GM18508 (cell line): ENCODE results near the gene CROCC.

Experiments
- ATAC-seq: cut with Tn5 transposase; IDR thresholded peaks from one replicate; pipeline ENCODE4 v1.9.1; 2021; ENCODE audit warnings: moderate number of reproducible peaks; ENCODE audit not compliant: insufficient read depth, unreplicated experiment

Gene CROCC

DNA sequence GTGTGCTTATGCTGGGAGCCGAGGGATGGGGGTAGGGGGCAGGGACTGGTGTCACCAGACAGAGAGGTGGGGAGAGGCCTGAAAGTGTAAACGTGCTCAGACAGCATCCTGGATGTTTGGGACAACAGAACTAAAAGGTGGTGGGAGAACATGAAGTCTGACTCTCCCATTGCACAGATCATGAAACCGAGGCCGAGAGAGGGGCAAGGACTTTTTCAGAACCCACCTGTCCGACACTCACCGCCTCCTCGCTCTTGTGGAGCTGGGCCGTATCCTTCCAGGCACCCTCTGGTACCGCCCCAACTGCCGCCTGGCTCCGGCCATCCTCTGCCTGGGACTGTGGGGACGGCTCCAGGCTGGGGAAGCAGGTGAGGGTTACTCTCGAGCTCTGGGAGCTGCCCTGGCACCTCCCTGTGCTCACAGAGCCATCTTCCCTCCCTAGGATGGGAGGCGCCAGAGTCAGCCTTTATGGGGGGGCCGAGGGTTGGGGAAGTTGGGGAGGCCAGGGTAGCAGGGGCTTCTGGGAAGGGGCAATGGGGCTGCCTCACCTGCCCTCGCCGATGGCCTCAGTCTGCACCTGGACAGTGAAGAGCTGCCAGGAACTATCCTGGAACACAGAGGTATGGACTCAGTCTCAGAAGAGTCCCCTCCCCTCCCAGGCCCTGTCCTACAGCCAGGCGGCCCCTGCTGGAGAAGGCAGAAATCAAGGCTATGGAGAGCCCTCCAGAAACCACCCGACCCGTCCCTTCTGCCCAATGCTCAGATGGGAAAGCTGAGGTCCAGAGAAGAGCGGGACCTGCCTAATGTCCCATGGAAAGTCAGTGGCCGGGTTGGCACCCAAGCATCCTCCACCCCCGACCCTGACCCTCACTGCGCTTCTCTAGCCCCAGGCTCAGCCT is 83.0 kb downstream of the CROCC start:
- no peak for ATAC-seq

DNA sequence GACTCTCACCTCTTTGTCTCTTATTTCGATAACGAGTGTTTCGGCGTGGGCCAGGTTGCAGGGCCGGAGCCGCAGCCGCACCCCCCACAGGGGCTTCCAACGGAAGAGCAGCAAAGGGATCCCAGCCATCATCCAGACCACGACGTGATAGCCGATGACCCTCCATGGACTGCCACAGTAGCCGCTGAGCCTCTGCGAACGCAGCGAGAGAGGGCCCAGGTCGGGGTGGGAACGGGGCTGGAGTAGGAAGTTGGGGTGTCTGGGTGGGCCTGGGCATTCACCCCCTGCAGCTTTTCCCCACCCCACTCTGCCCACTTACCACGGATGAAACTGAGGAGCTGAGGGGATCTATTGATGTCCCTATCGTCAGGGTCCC is 83.6 kb downstream of the CROCC start:
- no peak for ATAC-seq

DNA sequence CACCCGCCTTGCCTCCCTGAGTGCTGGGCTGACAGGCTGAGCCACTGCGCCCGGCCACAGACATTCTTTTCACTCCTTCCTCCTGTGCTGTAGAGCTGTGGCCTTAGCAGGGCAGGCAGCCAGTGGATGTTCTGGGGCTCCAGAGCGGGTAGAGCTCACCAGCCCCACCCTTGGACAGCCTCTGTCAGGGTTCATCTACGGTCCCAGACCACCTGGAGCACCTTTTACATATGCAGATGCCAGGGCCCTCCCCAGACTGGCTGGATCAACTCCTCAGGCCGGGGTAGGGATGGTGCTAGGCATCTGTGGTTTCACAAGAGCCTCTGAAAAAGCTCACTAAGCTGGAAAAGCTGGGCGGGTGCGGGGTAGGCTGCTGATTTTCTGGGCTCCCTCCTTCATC is 85.4 kb downstream of the CROCC start:
- no peak for ATAC-seq

DNA sequence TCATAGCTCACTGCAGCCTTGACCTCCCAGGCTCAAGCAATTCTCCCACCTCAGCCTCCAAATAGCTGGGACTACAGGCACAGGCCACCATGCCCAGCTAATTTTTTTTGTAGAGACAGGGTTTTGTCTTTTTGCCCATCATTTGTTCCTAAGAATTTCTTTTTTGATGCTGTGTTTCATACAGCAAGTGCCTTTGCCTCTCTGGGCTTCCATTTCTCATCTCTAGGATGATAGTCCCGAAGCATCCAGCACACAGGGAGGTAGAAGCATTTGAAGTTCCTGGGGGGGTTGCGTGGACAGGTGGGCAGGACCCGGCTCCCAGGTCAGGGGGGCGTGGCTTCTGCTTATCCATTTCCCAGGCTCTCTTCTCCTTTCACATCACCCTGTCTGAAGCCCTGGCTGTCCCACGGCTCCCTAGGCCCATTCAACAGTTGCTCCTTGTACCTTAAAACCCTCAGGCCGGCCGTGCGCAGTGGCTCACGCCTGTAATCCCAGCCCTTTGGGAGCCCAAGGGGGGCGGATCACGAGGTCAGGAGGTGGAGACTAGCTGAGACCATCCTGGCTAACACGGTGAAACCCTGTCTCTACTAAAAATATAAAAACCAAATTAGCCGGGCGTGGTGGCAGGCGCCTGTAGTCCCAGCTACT is 86.6 kb downstream of the CROCC start:
- ATAC-seq, result no peak

DNA sequence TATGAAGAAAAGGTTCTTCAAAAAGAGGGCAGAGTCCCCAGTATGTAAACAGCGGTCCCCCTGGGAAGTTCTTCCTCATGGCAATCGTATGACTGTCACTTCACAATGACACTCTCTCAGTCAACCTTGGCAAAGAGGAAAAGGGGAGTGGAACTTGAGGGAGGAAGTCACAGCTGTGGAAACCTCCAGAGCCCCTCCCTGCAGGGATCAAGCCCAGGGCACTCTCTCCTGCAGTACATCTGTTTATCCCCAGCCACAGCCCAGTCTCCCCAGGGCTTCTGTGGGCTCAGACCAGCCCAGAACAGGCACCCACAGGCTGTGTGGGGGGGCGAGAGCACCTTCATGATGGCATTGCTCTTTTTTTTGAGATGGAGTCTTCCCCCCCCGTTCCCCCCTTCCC is 88.0 kb downstream of the CROCC start:
- ATAC-seq, result no peak

DNA sequence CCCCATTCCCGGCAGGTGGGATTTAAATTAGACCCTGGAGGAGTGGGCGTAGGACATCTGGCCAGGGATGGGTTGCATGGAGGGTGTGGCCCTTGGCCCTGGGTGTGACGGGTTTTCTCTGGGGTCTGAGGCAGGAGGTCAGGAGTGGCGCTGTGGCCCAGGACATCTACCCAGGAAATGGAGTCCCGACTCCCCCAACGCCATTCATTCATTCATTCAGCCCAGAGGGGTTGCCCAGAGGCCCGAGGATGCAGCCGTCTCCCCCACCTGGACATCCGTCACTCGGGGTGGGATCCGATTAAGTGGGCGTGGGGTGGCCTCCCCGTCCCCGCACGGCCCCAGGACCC is 89.3 kb downstream of the CROCC start:
- no peak for ATAC-seq

DNA sequence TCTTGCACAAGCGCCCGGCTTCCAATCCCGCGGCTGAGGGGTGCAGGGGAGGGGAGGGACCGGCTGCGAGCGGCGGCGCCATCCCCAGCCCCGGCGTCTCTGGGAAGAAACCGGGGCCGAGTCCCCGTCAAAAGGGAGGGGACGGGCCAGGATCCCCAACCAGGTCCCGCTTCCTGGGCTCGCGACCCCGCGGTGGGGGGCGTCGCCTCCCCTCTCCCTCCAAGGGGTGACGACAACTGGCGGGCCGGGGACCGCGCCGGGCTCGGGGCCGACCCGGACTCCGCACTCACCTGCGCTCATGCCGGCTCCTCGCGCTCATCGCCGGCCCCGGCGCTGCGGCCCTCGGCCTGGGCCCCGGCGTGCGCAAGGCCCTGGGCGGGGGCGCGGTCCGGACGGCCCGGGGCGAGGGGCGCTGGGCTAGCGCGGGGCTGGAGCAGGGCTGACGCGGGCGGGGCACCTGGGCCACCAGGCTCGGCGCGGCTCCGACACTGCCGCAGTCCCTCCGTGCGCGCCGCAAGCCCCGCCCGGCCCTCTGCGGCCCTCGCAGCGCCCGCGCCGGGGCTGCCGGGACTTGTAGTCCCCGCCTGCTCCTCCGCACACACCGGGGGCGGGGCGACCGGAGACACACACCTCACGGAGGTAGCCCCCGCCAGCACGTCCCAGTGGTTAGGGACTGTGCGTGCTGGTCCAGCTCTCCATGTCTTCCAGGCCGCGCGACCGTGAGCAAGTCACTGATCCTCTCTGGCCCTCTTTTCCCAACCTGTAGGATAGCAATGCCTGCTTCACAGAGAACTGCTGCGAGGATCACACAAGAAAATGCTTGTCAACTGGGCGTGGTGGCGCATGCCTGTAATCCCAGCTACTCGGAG is 89.9 kb downstream of the CROCC start, which contains the start of gene ATP13A2:
ATP13A2 (minus strand) TSS at position 490 of the 869 bp plus-strand sequence; CDS start at position 300, 190 bp downstream.
- ATAC-seq, result no peak

DNA sequence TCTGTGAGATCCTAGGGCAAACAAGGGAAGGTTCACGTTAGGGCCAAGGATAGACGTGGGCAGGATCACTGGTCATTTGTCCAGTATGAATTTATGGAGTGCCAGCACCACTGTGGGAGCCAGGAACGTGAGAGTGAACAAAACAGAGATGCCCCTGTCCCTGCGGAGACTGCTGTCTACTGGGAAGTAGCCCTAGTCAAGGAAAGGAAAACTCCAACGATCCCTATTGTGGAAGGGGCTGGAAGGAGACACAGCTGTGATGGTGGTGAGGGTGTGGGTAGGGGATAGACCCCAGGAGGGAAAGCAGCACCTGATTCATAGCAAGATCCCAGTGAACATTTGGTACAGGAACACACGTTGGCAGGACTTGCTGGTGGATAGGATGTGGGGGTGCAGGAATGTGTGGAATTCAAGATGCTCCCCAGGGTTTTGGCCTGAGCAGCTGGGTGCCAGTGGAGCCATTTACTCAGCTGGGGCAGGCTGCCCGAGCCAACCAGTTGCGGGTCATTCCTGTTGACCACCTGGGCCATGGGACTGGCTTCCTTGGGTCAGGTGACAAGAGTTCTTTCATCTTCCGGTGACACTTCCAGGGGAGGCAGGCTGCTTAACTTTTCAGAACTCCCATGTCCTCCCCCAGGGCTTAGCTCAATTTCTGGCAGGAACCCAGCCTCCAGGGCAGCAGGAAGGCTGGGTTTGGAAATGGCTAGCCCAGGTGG is 91.2 kb downstream of the CROCC start:
- no peak for ATAC-seq

DNA sequence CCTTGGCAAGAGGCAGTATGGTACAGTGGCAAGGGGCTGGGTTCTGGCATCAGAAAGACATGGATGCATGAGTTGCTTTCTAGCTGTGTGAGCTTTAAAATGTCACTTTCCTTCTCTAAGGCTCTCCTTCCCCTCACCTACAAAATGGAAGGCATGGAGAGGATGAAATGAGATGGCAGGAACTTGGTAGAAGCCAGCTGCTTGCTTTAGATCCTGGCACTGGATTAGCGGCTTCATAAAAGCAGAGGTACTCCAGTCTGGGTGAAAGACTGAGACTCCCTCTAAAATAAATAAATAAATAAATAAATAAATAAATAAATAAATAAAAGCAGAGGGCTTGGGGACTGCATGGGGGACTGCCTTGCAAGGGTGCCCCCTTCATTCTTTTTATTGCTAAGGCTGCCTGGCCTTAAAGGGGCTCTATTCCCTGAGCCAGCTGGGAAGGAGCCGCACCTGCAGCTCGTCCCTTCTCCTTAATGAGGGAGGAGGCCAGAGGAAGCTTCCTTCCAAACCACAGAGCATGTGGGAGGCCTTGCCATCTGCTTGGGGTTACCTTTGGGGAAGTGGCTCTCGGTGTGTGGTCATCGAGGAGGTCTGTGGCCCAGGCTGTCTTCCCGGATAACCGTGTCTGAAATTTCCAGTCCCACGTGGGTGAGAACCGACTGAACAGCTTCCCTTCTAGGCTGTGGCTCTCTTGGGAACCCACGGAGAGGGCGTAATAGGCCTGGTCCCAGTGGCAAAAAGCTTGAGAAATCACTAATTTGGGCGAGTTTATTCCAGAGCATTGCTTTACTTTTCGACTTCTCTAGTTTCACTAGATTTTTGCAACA is 92.0 kb downstream of the CROCC start:
- no peak for ATAC-seq

DNA sequence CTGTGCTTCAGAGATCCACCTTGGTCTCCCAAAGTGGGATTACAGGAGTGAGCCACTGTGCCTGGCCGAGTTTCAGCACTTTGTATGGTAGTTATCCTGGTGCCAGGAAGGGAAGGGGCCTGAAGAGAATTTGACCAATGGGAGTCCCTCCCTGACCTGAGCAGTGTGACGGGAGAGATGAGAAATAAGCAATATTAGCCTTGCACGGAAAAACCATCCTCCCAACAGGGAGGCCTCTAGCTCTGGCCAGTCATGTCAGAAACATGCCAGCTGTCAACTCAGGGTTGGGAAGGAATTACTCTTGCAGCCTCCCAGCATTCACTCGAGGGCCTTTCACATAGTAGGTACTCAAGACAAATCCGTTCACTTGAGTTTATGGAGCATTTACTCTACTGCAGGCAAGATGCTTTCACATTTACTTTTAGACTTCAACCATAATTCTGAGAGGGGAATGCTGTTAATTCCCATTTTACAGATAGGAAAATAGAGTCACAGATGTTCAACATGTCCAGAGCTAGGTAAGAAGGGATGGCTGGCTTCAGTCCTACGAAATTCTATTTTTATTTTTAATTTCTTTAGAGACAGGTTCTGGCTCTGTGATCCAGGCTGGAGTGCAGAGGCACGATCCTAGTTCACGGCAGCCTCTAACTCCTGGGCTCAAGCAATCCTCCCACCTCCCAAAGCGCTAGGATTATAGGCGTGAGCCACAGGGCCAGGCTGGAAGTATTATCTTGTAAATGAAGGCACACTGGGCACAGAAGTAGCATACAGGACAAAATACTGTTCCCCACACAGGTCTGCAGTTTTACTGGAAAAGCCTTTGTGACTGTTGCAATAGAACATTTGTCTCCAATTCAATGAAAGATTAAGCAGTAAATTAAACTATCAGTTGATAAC is 93.2 kb downstream of the CROCC start:
- ATAC-seq, result no peak

DNA sequence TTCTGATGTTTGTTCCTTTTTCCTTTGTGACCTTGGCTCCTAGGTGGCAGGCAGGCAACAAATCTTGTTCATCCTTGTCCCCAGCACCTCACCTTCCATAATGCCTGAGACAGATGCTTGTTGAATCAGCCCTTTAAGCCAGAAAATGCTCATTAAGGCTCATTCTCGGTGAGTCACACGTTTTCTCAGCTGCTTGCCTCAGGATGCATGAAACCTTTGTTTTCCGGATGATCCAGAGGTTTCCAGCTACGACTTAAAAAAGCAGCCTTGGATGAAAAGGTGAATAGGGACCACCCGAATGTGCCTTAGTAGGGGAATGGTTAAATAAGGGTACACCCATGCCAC is 94.6 kb downstream of the CROCC start:
- ATAC-seq, result no peak

DNA sequence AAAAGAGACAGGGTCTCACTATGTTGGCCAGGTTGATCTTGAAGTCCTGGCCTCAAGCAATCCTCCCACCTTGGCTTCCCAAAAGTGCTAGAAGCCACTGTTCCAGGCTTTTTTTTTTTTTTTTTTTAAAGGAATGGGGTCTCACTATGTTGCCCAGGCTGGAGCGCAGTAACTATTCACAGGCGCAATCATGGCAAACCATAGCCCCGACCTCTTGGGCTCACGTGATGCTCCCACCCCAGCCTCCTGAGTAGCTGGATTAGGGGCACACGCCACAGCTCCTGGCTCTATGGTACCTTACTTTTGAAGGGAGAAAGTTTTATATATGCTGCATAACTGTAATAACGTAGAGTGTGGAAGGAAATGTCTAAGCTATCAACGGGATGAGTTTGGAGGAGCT is 95.7 kb downstream of the CROCC start:
- ATAC-seq, result no peak

DNA sequence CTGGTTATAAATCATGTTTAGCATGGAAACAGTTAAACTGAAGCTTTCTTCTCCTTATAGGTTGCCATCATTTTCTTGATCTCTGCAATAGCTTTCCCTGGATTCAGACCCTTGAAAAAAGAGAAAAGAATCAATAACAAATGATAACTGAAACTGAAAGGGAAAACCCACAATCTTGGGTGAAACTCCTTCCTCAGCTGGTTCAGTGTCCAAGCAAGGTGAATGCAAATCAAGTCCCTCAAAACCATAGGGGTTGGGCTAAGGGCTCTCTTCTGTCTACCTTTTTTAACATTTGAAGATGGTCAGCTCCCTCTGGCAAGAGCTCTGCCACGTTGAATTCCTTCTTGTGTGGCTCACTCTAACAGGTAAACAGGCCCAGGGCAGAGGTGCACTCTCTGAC is 97.1 kb downstream of the CROCC start:
- no peak for ATAC-seq

DNA sequence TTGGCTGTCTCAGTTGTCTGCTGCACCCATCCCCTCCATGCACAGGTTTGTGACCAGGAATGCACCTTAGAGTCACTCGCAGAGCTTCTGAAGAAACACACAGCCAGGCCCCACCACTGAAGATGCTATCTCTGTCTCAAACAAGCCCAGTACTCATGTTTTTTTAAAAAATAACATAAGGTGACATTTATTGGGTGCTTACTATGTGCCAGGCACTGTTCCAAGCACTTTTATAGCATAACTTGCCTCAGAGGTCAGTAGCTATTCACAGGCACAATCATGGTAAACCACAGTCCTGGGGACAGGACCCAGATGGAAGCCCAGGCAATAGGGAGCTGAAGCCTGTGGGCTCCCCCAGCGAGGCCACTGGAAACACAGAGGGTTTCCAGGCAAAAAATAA is 98.8 kb downstream of the CROCC start:
- no peak for ATAC-seq

DNA sequence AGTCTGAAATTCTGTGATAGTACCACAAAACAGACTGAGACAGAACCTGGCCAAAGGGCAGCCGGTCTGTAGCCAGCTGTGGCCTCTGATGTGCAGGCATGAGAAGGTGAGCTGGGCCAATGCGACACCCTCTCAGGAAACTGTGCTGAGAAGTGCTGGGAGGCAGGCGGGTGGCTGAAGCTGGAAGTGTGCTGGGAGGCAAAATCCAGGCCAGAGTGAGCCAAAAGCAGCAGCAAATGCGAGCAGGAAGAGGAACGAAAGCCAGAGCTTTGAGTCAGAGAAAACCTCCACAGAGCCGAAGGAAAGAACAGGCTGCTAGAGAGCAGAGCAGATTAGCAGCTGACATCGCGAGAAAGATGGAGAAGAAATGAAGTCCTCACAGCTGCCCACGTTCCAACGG is 100.2 kb downstream of the CROCC start:
- no peak for ATAC-seq
